Spleen (tissue), 13 donors: Measurements from ENCODE around the gene IQGAP2. TPM values are rescaled to one million over a fixed set of nuclear protein-coding genes. Genes with fewer than 3 reads are reported as not detected.

ENCODE experiments used
- DNase-seq: peaks from one replicate; pipeline ENCODE4 v3.0.0-alpha.2; 2020
- H3K27ac ChIP-seq, 8 donors: fragments of 200-600 bp; sonication (generic) in 7 of 8; 1 replicate in 4 of 8; 2 replicates in 4 of 8; pipeline versions ENCODE4 v1.5.0 to v1.8.0; 2016 to 2021; ENCODE audit warnings: inconsistent platforms in 4 of 8, mild to moderate bottlenecking in 4 of 8, moderate library complexity in 1 of 8
- H3K27me3 ChIP-seq, 7 donors: fragments of 200-600 bp; sonication (generic) in 6 of 7; replicated peaks in 1 of 7; 1 replicate in 4 of 7; 2 replicates in 3 of 7; pipeline versions ENCODE4 v1.5.0 to v1.8.0; 2016 to 2021; ENCODE audit warnings: inconsistent platforms in 3 of 7, mild to moderate bottlenecking in 1 of 7
- H3K36me3 ChIP-seq, 6 donors: fragments of 200-600 bp; sonication (generic) in 5 of 6; 1 replicate in 4 of 6; 2 replicates in 2 of 6; pipeline versions ENCODE4 v1.5.0 to v1.8.0; 2016 to 2021; ENCODE audit warnings: inconsistent platforms in 2 of 6
- H3K4me1 ChIP-seq, 6 donors: fragments of 200-600 bp; sonication (generic) in 5 of 6; 1 replicate in 3 of 6; 2 replicates in 3 of 6; pipeline versions ENCODE4 v1.5.0 to v1.8.0; 2016 to 2021; ENCODE audit warnings: inconsistent platforms in 3 of 6
- H3K4me3 ChIP-seq, 8 donors: fragments of 200-600 bp; sonication (generic) in 7 of 8; 1 replicate in 4 of 8; 2 replicates in 4 of 8; pipeline versions ENCODE4 v1.5.0 to v1.8.0; 2016 to 2021; ENCODE audit warnings: inconsistent platforms in 4 of 8, mild to moderate bottlenecking in 4 of 8, moderate library complexity in 2 of 8
- H3K9me3 ChIP-seq, 8 donors: fragments of 200-600 bp; sonication (generic) in 7 of 8; 1 replicate in 4 of 8; 2 replicates in 4 of 8; pipeline versions ENCODE4 v1.5.0 to v1.8.0; 2016 to 2021; ENCODE audit warnings: inconsistent platforms in 4 of 8
- POLR2A ChIP-seq, 3 donors: fragments of 450-650 bp; IDR thresholded peaks; one replicate each; pipeline ENCODE4 v1.5.1; 2017; ENCODE audit warnings: antibody characterized with exemption in 3 of 3, mild to moderate bottlenecking in 1 of 3
- POLR2AphosphoS5 ChIP-seq, 3 donors: sonication (generic); formaldehyde crosslinking; IDR thresholded peaks; one replicate each; pipeline ENCODE4 v1.5.1; 2017; ENCODE audit warnings: antibody characterized with exemption in 3 of 3
- WGBS, 5 donors: extraction: QIAGEN DNeasy Blood & Tissue Kit in 3 of 5; methylation state at CpG; one replicate each; pipeline versions ENCODE4 v1.1.5 to v1.1.7; 2013 to 2018; 5-methylcytosine and 5-hydroxymethylcytosine counted together
- intact Hi-C: fragments of 100-400 bp; cut with DNase I; formaldehyde crosslinking; loops from one replicate; pipeline ENCODE4 v1.15.0; 2023; ENCODE audit warnings: low total_unique reads
- long read RNA-seq, 2 donors: transcript quantifications; one replicate each; lab custom pipeline, GENCODE V29; 2026
- polyA plus RNA-seq, 3 donors: library from polyadenylated mRNA; stranded (reverse); fragments of 200-250 nt; gene quantifications; one replicate each; pipeline ENCODE4 v1.2.1, GENCODE V29; 2013
- total RNA-seq, 7 donors: library from RNA; depleted of rRNA in 3 of 7; stranded (reverse); fragments of >200 nt in 3 of 7; fragmentation: NEBNext Ultra II Directional in 4 of 7; extraction: Animal tissue kit (Norgen Biotek cat#: 25700) in 4 of 7; gene quantifications; one replicate each; pipeline versions ENCODE4 v1.1.0 to v1.2.1, GENCODE V29; 2016 to 2021
- TF ChIP-seq, protein P1 (sequence below), 11 experiments: fragments of 200-600 bp in 7 of 11; fragments of 450-650 bp in 4 of 11; sonication (generic) in 4 of 11; IDR thresholded peaks in 8 of 11; conservative IDR thresholded peaks in 3 of 11; 1 replicate in 7 of 11; 2 replicates in 4 of 11; pipeline versions ENCODE4 v1.4.0 to v1.8.0; 2016 to 2021; ENCODE audit warnings: antibody characterized with exemption in 11 of 11, inconsistent platforms in 4 of 11, mild to moderate bottlenecking in 1 of 11
- donor health status: healthy with polysubstance abuse.
- donor health status: DM: no; HTN: no; CAD: no; lungs with moderate emphysema.
- donor health status: DM: no; HTN: no; CAD: no.
- donor health status: Bipolar disorder and iron deficiency.
- donor health status: healthy.
- donor health status: DM: no; HTN: no; CAD: no.
- donor health status: DM: yes; HTN: yes; CAD: no.

IQGAP2 gene
- total RNA-seq (10 to 100 TPM; 49.1 to 83.6 (median 64.3) TPM), polyA plus RNA-seq (10 to 100 TPM in 2 of 3 donors, 1 to 10 TPM in 1; 9.3 to 14.8 (median 12.2) TPM)
- long read RNA-seq, donor 1 = 0 reads
- long read RNA-seq, donor 2, partial matches to known transcripts = 8 of 9 reads
- long read RNA-seq, donor 2, other reads (novel, unspliced or antisense) = 0 of 9 reads

DNA sequence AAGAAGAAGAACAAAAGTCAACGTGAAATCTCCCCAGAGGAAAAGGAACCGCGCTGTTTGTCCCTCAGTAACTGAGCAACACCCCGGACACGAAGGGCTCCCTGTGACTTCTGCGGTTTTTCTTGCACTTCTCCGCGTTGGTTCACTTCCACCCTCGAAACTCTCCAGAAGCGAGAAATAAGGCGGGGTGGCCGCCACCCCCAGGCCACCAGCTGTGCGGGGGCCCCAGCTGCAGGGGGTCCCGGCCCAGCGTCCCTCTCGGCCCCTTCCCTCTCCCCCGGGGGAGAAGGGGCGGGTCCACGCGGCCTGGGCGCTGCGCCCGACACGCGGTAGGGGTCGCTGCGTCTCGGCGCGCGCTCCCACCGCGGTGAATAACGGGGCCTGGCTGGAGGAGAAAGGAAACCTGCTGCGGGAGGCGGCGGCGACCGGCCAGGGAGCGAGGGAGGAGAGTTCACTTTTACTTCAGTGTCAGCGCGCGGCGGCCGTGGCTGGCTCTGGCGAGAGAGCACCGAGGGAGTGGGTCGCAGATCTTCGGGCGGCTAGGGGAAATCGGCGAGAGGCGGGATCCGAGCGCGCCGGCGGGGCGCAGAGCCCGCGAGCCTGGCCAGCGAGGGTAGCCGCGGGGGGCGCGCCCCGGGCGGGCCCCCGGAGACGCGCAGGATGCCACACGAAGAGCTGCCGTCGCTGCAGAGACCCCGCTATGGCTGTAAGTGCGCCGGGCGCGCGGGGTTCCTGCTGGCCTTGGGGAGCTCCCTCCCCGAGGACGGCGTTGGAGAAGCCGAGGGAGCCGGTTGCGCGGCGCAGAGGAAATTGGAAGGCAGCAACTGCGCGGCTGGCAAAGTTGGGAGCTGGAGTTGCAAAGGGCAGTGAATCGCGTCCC lies at the start of gene IQGAP2:
IQGAP2 (plus strand) TSS at position 400 of the 880 bp plus-strand sequence; CDS start at position 661, 261 bp downstream.
- peaks cover 13 to 78% (median 48%) of the 10 kb centered on the region in 6 donors for H3K4me1 ChIP-seq
- no peaks in the 10 kb centered on the region for H3K36me3 ChIP-seq
- peak within 1 kb of the TSS; percentile 84 to 98 (median 91) for H3K27ac ChIP-seq
- no peaks in the 10 kb centered on the region for H3K9me3 ChIP-seq
- intact Hi-C loops = no loop called here
- peaks cover 0 to 27% (median 0%) of the 10 kb centered on the region in 7 donors for H3K27me3 ChIP-seq
- TF ChIP-seq, protein P1, sequence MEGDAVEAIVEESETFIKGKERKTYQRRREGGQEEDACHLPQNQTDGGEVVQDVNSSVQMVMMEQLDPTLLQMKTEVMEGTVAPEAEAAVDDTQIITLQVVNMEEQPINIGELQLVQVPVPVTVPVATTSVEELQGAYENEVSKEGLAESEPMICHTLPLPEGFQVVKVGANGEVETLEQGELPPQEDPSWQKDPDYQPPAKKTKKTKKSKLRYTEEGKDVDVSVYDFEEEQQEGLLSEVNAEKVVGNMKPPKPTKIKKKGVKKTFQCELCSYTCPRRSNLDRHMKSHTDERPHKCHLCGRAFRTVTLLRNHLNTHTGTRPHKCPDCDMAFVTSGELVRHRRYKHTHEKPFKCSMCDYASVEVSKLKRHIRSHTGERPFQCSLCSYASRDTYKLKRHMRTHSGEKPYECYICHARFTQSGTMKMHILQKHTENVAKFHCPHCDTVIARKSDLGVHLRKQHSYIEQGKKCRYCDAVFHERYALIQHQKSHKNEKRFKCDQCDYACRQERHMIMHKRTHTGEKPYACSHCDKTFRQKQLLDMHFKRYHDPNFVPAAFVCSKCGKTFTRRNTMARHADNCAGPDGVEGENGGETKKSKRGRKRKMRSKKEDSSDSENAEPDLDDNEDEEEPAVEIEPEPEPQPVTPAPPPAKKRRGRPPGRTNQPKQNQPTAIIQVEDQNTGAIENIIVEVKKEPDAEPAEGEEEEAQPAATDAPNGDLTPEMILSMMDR (IDR thresholded peaks at IDR 0.05 in 8 of 11, conservative IDR thresholded peaks at IDR 0.05 in 3 of 11) = peak; percentile 59 to 92 (median 84)
- TF ChIP-seq POLR2AphosphoS5 (IDR thresholded peaks at IDR 0.05) = peak; percentile 81 to 90 (median 87)
- TF ChIP-seq POLR2A (IDR thresholded peaks at IDR 0.05) = no peak
- peak; percentile 96 for DNase-seq
- WGBS, 5 donors = 0 to 1% (median 1%) methylated on average over 45 to 92 of the region's 92 CpGs
- peak within 1 kb of the TSS; percentile 75 to 97 (median 85) for H3K4me3 ChIP-seq

DNA sequence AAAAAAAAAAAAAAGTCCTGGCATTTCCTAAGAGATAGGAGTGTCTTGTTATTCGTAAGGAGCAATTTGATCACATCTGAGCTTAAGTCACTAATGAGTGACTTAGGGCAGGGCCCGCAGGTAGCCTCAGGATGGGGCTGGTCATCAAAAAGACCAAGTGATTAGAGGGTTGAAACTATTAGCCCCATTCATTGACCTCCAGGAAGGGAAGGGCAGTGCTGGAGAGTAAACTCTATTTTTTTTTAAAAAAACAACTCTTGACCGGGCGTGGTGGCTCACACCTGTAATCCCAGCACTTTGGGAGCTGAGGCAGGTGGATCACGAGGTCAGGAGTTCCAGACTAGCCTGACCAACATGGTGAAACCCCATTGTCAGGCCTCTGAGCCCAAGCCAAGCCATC lies 46.2 kb upstream of the IQGAP2 start:
- 86 to 92% (median 90%) methylated on average over 5 of the region's 5 CpGs for WGBS, 5 donors
- H3K9me3 ChIP-seq = no peaks in the 10 kb centered on the region
- H3K27ac ChIP-seq = no peak overlapping the region
- DNase-seq = no peak
- no peak overlapping the region for H3K4me3 ChIP-seq
- intact Hi-C loops = no loop called here
- no peaks in the 10 kb centered on the region for H3K36me3 ChIP-seq
- H3K4me1 ChIP-seq = no peaks in the 10 kb centered on the region
- no peaks in the 10 kb centered on the region for H3K27me3 ChIP-seq
- TF ChIP-seq POLR2A (IDR thresholded peaks at IDR 0.05) (no peak), POLR2AphosphoS5 (IDR thresholded peaks at IDR 0.05) (no peak)
- TF ChIP-seq, protein P1 (IDR thresholded peaks at IDR 0.05 in 8 of 11, conservative IDR thresholded peaks at IDR 0.05 in 3 of 11) = no peak

DNA sequence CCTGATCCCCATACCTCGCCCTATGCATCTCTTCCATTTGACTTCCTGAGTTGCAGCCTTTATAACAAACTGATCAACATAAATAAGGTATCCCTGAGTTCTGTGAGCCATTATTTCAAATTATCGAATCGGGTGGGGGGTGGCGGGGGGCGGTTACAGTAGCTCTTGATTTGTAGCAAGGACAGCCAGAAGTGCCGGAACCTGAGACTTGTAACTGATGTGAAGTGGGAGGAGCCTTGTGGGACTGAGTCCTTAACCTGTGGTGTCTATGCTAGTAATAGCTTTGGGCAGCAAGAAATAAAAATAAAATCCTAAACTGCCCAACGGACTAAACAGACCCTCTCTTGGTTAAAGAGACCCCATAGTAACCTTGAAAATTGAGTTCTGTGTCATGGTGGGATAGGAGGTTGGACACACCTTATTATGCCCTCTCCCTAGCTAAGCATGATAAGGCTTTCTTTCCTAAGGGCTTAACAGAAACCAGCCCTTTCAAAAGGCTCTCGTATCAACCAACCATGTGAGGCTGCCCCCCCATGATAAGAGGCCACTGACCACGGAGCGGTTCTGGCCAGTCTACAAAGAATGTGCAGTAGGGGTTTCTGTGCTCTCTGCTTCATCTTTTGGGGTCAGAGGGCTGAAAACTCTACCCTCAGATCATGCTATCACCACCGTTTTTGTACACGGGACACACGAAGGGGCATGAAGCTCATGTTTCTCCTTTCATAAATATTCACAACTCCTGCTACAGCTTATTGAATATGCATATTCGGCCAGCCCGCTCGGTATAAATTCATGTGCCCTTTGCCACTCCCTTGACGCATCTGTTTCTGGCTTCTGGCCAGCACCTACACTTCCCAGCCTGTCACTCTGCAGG lies 39.5 kb upstream of the IQGAP2 start:
- Histone ChIP-seq H3K27ac (no peak overlapping the region), H3K4me1 (no peaks in the 10 kb centered on the region), H3K9me3 (no peaks in the 10 kb centered on the region), H3K27me3 (no peaks in the 10 kb centered on the region), H3K4me3 (no peak overlapping the region), H3K36me3 (no peaks in the 10 kb centered on the region)
- intact Hi-C loops = no loop called here
- 67 to 83% (median 71%) methylated on average over 17 of the region's 17 CpGs for WGBS, 5 donors
- DNase-seq = no peak
- TF ChIP-seq POLR2AphosphoS5 (IDR thresholded peaks at IDR 0.05) = no peak
- no peak for TF ChIP-seq POLR2A (IDR thresholded peaks at IDR 0.05)
- TF ChIP-seq, protein P1 (IDR thresholded peaks at IDR 0.05 in 8 of 11, conservative IDR thresholded peaks at IDR 0.05 in 3 of 11) = no peak
